AG08395 (cell line): ENCODE data around the gene FLT3.

Experiments used
- DNase-seq: peaks from one replicate; pipeline ENCODE4 v3.0.0; 2012; ENCODE audit warnings: mixed read lengths, low spot score

Gene FLT3

DNA sequence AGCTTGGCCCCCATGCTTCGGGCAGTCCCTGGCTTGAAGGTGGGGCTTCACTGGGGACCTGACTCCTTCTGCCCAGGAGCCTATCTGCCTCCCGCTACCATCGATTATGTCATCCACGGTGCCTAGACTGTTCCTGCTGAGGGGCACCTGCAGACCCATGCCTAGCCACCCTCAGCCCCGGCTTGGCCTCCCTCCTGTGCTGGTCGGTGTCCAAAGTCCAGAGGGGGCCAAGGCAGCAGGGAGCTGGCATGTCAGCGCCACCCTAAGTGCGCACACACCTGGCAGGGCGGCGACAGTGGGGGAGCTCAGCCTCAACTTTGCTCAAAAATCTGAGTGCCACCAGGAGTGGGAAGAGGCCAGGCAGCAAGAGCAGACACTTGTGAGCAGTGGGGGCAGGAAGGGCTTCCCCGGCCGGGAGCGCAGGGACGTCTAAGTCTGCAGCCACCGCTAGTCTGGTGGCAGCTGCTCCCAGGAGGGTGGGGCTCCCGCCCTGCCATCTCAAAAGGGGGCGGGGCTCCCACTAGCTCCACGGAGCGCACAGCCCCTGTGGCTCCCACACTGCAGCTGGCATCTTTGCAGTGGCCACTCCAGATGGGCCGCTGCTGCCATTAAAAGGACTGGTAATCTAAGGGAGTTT lies 98.4 kb downstream of the FLT3 start:
- DNase-seq: no peak

DNA sequence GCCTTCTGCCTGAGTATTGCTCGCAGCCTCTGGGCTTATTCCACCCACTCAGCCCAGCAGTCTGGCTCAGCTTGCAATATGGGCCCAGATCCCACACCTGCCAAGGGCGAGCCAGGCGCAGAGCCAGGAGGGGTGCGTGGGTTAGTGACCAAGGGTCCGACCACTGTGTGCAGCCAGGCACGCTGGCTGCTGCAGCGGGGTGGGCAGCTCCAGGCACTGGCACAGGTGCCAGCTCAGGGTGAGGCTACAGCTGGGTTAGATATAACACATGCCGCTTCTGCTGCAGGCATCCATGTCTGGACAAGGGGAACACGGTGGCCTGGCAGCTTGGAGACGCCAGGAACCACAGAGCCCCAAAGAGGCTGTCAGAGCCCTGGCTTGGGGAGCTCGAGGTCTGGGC lies 99.3 kb downstream of the FLT3 start:
- no peak for DNase-seq

DNA sequence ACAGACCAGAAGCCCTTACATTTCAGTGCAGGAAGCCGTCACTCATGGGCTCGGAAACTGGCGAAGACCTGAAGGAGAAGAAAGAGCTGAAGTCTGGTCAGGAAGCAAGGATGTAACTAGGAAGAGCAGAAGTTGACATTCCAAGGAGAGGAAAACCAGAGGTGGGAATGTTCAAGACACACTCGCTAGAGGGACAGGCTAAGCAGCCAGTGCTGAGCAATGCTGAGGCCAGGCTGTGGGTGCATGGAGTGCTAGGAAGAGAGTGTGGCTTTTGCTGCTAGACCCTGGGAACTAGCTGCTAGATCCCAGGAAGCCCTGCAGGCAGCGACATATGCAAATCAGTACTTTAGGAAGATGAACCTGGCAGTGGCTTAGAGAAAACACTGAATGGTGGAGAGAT lies 99.8 kb downstream of the FLT3 start:
- no peak for DNase-seq

DNA sequence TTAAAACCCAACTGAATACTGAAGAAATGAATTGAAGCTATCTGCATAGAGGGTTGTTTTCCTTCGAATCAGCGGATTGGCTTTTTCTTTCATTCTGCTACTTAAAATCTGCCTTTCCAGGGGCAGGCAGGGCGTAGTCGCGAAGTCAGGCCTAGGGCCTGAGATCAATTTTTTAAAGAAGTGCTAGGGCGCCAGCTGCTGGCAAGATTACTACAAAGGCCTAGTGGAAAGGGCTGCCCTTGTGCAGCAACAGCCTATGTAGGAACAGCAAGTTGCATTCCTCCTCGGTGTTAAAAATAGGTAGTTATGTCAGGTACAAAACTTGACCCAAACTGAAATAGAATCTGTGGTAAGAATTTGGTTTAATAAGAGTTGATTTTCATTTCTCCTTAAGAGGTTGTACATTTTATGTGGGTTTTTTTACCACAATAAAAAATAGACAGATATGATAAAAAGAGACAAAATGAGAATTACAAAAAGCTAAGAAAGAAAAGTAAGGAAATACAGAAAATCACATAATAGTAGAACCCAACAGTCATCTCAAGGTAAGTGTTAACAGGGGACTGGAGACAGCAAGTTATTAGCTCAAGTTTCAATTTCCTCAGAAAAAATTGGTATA lies 102.4 kb downstream of the FLT3 start:
- DNase-seq: no peak

DNA sequence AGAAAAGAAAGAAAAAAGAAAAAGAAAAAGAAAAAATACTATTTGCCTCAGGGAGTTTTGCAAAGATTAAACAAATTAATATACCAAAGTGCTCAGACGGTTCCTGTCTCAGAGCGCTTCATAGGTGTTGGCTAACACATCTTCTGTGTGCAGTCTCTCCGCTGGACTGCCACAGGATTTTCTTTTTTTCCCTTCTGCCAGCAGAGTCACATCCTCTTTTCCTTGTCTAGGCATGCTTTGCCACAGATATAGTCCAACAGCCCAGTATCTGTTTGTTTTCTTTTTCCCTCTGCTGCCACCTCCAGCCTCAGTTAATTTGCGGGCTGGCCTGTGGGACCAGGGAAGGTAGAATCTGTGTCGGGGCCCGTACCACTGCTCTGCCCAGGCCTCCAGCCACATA lies 108.5 kb downstream of the FLT3 start:
- no peak for DNase-seq

DNA sequence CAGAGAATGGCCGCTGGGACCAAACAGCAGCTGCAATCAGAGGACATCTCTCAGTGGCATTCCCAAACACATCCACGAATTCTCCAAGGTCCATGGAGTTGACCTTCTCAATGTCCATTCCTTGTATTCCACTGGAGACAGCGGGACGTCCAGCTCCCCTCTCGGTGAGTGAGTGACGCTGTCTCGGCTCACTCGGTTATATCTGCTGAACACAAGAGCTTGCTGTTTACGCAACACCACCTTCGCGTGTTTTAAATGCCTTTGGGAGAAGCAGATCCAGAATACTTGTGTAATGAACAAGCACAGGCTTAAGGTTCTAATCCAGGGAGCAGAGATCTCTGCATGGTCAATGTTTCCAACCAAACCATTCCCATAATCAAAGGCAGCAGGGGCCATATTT lies 111.9 kb downstream of the FLT3 start, which contains the start of gene URAD:
Gene URAD, minus strand, starts transcription at position 174 of the 400 bp plus-strand sequence. Its CDS starts 56 bp downstream, at position 118.
- no peak for DNase-seq

DNA sequence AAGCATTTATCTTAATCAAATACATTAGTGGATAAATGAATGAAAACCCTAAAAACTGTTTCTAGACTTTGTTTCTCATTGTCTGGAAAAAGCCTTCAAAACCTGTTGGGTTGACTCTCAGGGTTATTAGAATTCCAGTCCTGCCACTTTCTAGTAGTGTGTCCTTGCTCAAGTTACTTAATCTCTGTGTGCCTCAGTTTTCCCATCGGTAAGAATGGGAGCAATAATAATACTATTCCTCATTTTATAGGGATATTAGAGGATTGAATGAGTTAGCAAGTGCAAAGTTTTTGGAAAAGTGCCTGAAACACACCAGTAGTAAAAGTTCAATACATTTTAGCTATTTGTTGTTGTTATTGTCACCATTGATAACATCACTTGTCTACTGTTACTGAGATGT lies 114.8 kb downstream of the FLT3 start:
- no peak for DNase-seq

DNA sequence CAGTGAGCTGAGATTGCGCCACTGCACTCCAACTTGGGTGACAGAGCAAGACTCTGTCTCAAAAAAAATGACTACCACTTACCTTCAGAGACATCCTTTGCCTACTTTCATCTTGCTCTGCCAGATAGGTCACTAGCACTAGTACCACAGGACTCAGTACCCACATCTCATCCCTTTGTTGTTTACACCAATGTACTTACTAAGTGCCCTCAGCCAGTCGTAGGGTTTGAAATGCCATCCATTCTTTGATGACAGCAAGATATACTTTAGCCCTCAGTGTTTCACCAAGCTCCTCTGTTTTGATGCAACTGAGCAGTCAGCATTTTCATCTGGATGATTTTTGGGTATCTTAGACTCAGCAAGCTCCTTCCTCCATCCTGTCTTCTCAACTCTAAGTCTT lies 118.0 kb downstream of the FLT3 start:
- DNase-seq: no peak

DNA sequence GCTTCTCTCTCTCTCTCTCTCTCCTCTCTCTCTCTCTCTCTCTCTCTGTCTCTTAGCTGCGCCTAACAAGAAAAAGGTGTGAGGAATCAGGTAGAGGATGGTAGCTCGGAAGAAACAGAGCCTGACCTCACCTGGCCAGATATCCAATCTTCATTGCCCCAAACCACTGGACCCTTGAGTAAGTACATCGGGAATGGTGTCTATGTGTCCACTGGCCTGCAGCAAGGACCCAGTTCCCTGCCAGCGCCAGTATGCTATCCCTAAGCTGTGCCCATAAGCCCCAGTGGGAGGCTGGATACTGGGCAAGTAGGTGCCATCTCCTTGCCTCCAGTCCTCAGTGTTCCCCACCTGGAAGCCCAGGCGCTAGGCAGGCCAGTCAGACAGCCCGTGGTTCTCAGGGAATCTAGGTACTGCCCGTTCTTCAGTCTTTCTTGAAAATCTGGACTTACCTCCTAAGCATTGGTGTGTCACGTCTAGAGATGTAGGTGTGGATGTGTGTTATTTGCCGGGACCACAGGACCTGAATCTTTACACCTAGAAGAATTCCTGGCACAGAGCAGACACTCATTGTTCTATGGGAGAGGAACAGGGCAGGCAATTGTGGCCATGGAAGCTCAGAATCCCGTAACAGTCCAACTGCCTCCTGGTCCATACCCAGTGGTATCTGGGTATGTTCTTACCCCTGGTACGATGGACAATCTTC lies 119.2 kb downstream of the FLT3 start:
- DNase-seq: no peak

DNA sequence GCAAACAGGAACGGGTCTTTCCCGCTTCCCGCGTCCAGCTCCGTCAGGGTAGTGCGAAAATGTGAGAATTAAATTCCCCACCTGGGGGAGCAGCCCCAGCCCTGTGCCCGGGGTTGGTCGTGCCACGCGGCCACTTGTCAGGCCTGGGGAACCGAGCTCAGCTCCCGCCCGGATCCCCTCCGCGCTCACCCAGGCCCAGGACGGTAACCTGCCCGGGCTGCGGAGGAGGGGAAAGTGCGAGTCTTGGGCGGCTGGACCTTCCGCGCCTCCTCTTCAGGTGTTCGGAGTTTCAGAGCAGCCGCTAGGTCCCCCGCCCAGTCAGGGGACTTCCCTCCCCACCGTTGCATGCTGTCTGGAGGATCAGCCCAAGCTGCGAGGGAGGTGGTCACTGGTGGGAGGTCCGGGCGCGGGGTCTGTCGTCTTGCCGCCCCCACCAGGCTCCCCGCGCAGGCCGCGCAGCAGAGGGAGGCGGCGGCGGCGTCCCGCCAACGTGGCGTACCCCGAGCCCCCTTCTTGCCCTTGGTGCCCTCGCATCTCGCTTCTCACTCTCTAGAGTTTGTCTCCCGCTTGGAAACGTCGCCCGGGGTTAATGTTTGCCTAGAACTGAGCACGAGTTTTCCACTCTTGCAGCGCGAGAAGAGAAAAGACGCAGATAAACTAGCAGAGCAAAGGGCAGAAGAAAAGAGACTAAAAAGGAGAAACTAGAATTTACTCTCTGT lies 119.9 kb downstream of the FLT3 start:
- no peak for DNase-seq

DNA sequence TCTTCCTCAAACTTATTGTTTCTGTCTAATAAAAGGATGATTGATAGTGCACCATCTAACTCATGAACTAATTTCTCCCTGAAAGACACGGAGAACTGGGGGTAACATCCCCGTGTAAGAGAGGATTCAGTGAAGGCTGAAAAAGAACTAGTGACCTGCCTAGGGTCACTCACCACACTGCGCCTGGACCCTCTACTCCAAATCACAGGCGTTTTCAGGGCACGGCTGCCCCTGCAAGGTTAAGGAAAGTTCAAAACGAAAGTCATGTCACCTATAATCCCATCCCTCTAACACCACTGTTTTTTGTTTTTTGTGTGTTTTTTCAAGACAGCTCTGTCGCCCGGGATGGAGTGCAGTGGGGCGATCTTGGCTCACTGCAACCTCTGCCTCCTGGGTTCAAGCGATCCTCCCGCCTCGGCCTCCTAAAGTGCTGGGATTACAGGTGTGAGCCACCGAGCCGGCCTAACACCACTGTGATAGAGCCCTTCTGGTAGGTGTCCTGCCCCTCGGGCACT lies 120.6 kb downstream of the FLT3 start:
- DNase-seq: no peak

DNA sequence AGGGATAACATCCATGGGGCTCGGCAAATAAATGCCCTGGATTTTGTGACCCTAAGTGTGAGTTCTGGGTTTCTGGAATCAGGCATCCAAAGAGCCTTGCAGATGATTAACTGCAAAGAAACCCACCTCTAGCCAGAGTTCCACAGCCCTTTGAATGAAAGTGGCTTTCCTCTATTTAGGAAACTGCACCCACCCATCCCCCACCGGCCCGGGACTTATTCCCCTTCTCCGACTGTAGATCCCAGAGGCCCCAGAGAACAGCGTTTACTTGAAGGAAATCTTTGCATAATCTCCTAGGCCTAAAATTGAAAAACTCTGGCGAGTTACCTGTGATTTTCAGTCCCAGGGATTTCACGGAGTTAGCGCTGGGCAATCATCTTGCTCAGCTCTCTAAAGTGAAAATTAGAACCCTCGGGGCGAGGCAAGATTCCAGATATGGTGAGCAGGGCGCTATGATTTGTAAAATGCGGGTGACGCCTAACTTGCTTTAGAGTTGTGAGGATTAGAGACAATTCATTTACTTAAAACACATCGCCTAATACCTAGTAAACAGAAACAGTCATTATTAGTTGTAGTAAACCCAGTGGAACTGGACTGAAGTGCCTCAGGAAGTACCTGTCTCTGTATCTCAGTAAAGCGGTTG lies 121.3 kb downstream of the FLT3 start:
- no peak for DNase-seq

DNA sequence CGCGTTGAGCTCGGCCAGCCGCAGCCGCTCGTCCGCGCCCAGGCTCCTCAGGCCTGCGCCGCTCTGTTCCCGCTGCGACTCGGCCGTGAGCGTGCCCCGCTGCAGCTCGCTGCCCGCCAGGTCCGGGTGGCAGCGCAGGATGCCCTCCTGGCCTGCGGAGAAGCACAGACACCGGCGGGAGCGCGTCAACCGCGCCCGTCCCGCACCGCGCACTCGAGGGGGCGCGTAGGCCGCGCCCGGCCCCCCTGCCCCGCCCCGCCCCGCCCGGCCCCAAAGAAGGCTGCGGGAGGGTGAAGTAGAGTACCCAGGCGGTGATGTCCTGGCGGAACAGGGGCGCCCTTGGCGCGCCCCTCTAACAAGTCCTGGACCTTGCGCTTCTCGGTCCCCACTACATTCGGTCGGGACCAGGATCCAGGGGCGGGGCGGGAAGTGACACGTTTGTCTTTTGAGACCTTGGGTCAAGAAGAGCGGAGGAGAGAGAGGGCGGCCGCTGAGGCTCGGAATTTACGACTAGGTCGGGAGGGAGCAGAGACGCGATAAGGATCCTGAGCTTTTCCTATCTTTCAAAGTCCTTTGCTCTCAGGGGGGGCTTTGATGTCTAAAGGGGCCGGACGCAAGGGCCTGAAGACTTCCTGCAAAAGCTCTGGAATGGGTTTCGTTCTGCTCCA lies 121.9 kb downstream of the FLT3 start:
- DNase-seq: no peak

DNA sequence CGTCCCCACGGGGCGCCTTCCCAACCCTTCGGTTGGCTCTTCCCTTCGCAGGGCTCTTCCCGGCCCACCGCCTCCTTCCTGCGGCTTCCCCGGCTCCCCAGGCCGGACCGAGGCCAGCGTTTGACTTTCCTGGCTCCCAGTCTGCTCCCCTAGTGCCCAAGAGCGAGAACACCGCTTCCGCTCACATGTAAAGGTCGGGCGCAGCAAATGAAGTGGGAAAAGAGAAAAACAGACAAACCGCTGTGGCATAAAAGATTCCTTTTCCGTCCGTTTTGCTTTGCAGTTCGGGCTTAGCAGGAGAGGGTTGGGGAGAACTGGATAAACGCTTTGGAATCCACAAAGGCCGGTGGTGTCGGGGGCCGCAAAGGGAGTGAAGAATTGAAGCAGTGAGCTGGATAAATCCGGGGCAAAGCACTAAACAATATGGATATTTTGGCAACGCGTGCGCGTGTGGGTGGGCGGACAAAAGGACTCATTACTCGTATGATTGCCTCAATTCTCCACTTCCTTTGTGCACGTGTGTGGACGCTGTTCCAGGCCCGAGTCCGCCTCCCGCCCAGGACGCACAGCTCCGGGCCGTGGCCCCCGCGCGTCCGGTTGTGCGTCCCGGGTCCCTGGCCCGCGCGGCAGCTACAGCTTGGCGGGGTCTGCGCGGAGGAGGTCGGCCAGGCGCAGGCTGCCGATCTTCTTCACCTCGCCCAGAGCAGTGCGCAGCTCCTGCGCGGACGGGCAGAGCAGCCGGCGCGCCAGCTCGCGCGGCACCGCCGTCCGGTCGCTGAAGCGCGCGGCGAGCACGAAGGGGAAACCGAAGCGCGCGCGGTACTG lies 122.7 kb downstream of the FLT3 start:
- no peak for DNase-seq

DNA sequence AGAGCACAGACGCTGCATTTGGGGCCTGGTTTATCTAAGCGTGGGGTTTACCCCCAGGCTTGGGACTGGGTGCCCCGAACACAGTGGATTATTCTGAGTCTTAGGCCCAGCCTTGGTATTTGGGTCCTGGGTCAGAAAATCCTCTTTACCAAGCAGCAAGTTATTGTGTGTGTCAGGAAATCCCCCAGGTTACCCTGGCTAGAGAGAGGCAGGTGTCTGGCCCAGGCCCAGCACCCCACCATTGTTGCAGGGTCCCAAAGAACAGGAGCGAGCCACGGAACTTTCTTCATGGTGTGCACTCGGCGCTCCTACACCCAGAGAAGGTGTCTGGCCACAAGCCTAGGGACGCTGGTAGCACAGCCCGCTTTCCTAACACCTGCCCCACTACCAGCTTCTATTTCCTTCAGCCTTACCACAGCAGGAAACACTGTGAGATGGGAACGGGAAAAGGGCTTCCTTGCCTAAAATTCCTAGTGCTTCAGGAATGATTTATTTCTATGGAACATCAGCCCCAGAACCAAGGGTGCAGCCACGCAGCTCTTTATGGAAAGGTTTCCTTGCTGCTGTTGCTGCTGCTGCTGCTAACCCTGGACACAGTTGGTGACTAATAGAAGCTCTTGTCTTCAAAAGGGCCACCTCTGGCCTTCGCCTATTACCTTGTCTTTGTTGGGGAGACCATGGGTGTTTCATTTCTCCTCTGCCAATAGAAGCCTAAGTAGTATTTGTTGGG lies 123.8 kb downstream of the FLT3 start:
- DNase-seq: no peak

DNA sequence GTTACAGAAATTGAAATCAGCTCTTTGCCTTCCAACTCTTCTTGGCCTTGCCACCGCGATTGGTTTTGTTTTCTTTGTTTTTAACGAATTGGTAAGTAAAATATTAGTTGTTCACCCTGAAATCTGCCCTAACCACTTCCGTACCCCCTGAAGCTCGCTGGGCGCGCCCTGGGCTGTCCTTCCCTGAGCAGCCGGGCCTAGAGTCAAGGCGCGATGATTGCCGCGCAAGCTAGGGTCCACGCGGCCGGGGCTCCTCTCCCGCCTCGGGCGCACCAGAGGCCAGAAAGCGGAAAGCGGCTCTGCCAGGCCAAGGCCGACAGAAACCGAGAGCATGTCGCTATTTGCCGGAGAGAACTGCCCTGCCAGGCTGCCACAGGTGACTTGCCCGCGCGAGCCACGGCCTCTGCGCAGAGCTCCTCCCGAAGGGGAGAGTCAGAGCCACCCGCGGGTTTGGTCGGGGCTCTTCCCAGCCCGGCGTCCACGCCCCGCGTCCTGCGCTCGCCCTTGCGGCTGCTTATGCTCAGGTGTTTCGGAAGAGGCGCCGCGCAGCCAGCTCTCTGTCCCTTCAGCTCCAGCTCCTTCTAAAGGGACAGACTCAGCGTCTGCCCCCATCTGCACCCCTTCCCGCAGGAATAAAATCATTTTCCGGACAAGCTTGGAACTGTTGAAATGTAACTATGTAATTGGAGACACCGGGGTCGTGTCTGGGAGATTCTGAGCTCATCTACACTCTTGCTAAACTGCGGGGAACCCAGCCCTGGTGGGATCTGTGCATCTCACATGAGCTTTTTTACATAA lies 124.6 kb downstream of the FLT3 start:
- DNase-seq: no peak

DNA sequence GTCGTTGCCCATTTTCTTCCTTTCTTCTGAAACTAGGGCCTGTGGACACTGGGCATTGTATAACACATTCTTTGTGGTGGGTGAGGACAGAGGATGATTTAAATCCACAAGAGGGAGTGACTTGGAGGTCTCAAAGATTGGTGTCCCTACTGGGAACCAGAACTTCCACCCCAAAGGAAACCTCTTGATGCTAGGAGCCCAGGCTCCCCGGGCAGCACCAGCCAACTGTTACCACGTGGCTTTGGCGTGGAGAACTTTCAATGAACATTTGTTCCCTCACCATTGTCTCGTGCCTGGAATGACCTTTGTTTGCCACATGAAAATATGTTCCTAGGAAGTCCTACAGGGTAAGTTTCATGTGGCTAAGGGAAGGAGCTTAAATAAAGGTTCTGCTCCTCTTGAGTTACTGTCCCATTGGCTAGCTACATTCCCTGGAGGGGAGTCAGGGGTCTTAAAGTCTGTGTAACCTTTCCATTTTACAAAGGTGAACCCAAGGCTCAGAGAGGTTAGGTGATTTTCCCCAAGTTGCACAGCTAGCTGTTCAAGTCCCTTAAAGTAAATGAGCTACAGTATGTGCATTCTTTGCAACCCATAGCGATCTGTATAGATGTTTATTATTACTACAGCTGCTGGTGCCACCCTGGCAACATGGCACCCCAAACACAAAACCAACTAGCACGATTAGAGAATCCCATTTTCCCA lies 126.3 kb downstream of the FLT3 start:
- no peak for DNase-seq

DNA sequence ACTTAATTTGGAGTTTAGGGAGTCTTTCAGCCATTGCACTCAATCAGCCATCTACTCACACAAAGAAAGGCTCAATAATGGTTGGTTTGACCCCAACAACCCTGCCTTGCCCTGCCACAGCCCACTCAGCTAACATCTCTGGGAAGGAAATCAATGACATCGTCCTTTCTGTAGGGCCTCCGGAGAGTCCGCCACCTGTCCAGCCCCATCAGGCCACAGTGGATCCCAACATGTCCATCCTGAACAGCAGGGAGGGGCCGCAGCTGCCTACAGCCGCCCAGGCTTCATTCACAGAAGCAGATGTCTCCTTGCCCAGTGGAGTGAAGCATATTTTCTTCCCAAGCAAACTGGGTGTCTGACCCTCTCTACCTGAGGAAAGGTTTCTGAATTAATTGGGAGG lies 127.1 kb downstream of the FLT3 start:
- no peak for DNase-seq

DNA sequence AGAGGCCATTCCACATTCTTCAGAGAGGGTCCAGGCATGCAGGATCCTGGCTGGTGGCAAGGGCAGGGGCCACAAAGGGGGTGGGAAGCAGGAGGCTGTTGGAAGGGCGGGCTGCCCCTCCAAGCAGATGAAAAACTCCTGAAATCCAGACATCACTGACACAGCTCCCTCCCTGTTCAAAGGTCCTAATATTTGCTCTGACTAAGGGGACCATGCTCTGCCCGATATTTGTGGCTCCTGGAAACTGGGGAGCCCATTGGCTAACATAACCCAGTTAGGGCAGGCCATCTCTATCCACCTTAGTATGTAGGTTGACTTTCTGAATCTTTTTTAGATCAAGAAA lies 127.9 kb downstream of the FLT3 start:
- no peak for DNase-seq
